Right ventricle myocardium superior (tissue), 1 donor: ENCODE measurements around the gene VSIG10. TPM values are rescaled to one million over a fixed set of nuclear protein-coding genes. Genes with fewer than 3 reads are reported as not detected.
A peak's percentile ranks its signal among the peaks of the same experiment; 100 is the strongest.

ENCODE experiments used
- ATAC-seq: fragments of 200-7000 bp; cut with Tn5 transposase; one replicate; pipeline ENCODE4 v1.9.1; 2020; ENCODE audit warnings: mild to moderate bottlenecking; ENCODE audit not compliant: poor library complexity
- DNase-seq: peaks from one replicate; pipeline ENCODE4 v3.0.0-alpha.2; 2020
- intact Hi-C: fragments of 100-400 bp; cut with DNase I; formaldehyde crosslinking; loops from one replicate; pipeline ENCODE4 v1.11.2; 2022
- total RNA-seq: library from RNA; stranded (reverse); fragmentation: NEBNext Ultra II Directional; extraction: Animal tissue kit (Norgen Biotek cat#: 25700); gene quantifications from one replicate; pipeline ENCODE4 v1.2.1, GENCODE V29; 2021
- donor health status: DM: no; HTN: yes; CAD: no; lungs with severe emphysema.

The VSIG10 gene
- total RNA-seq, 1 donor from 2014 or later: 12.0 TPM

DNA sequence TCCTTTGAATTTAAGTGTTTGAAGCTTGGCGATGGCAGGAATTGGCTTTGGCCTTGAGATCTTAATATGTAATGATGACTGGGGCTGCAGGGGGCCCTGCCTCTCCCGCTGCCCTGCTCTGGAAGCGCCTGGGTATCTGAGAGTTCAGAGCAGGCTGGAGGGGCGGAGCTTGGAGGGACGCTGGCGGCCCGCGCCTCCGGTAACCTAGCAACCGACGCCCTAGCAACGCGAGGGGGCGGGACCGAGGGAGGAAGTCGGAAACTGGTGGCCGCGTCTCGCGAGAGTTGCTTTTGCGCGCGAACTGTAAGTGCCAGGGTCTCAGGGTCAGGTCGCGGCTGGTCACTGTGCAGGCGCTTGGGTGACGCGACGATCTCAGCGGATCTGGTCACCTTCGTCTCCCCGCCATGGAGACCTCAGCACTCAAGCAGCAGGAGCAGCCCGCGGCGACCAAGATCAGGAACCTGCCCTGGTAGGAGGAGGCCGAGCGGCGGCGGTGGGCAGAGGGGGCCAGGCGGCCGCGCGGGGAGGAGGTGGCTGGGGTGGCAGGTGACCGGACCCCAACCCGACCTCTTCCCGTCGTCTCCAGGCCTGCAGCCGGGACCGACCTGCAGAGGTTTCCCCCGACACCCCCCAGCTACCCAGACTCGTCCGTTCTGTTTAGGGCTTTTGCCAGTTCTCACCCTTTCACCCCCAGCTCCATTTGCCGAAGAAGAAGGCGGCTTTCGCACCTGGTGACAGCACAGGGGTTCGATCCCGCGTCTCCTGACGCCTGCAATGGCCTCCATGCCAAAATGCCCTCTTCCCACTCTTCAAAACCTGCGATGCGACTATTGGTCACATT lies 87.2 kb downstream of the VSIG10 start, which contains the start of gene RFC5:
Gene RFC5 (plus strand): TSS at position 280 of the 841 bp plus-strand sequence. CDS start 125 bp downstream, at position 405.
- intact Hi-C loops: loop anchor here (10.0 kb wide), 1 partner anchor 142 kb away; no protein-coding TSS in a partner anchor
- DNase-seq: peak; percentile 99
- peak; percentile 100 for ATAC-seq

DNA sequence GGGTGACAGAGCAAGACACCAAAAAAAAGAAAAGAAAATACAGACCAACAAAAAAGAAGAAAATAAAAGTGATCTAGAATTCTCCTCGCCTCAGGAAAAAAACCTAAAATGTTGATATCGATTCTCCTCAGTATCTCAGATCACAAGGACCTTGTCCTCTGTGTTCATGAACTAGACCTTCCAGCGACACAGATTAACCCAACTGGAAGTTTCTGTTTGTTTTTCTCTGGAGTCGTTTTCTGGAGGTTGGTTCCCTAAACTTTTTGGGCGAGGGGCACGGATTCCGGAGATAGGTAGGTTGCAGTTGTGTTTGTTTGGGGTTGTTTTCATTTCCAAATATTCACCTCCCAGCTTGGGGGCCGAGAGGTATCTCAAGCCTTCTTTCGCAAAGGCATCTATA lies 87.9 kb downstream of the VSIG10 start:
- intact Hi-C loops: loop anchor here (10.0 kb wide), 1 partner anchor 141 kb away; no protein-coding TSS in a partner anchor
- DNase-seq (no peak), ATAC-seq (no peak)

GRCh38 chr12:118015306-118015705 lies 88.5 kb downstream of the VSIG10 start:
- ATAC-seq (no peak), DNase-seq (no peak)
- intact Hi-C loops: loop anchor here (10.0 kb wide), 1 partner anchor 141 kb away; no protein-coding TSS in a partner anchor

Other genes starting within 250 kb of the VSIG10 start
- gene KSR2, start 135.0 kb downstream of the VSIG10 start, total RNA-seq: not detected
- gene RFC5, start 87.3 kb downstream of the VSIG10 start, total RNA-seq: 3.5 TPM
- gene WSB2, start 42.8 kb downstream of the VSIG10 start, total RNA-seq: 98.1 TPM
- gene PEBP1, start 32.1 kb upstream of the VSIG10 start, total RNA-seq: 498 TPM